ENCODE results near the gene TESMIN.

- no peak for TF ChIP-seq ZNF138 (CRISPR knock-in tag; conservative IDR thresholded peaks at IDR 0.05)
- no peak for TF ChIP-seq CTCF (IDR thresholded peaks at IDR 0.05)
- no peak for TF ChIP-seq TEAD4 (CRISPR knock-in tag; IDR thresholded peaks at IDR 0.05)
- no peak for TF ChIP-seq FOXP4 (CRISPR knock-in tag; IDR thresholded peaks at IDR 0.05)
- TF ChIP-seq ESRRA (CRISPR knock-in tag; IDR thresholded peaks at IDR 0.05; ENCODE audit: borderline replicate concordance) = no peak
- TF ChIP-seq ZMAT4 (CRISPR knock-in tag; IDR thresholded peaks at IDR 0.05) = no peak
- no peak for TF ChIP-seq CREB1 (CRISPR knock-in tag; IDR thresholded peaks at IDR 0.05)
- TF ChIP-seq AR (CRISPR knock-in tag; IDR thresholded peaks at IDR 0.05) = no peak
- TF ChIP-seq MAX (CRISPR knock-in tag; IDR thresholded peaks at IDR 0.05) = no peak
- TF ChIP-seq ATF3 (CRISPR knock-in tag; conservative IDR thresholded peaks at IDR 0.05) = no peak
- no peak for TF ChIP-seq ZNF396 (CRISPR knock-in tag; IDR thresholded peaks at IDR 0.05; ENCODE audit: borderline replicate concordance)
- TF ChIP-seq NR1H2 (CRISPR knock-in tag; IDR thresholded peaks at IDR 0.05) = no peak
- TF ChIP-seq ATF6 (CRISPR knock-in tag; IDR thresholded peaks at IDR 0.05) = no peak
Measured at GRCh38 chr11:68674461-68674860, 76.9 kb downstream of the TESMIN start.
